ENCODE results near the gene GALNS.

GRCh38 chr16:88839745-88840599 lies 16.8 kb downstream of the GALNS start:
- TF ChIP-seq POLR2A (IDR thresholded peaks at IDR 0.05; ENCODE audit: low read depth, low read length): no peak
- no peak for TF ChIP-seq POU2F2 (IDR thresholded peaks at IDR 0.05; ENCODE audit: low read depth, low read length)
- TF ChIP-seq POLR2AphosphoS5 (IDR thresholded peaks at IDR 0.05; ENCODE audit: low read depth, low read length): no peak
- TF ChIP-seq TAF1 (IDR thresholded peaks at IDR 0.05; ENCODE audit: low read depth, low read length): no peak
- TF ChIP-seq SPI1 (IDR thresholded peaks at IDR 0.05; ENCODE audit: low read depth, low read length): no peak
- no peak for TF ChIP-seq PAX5 (IDR thresholded peaks at IDR 0.05; ENCODE audit: insufficient read depth, low read length, severe bottlenecking)
